ENCODE measurements around the gene DENND4C. TPM values are rescaled to one million over a fixed set of nuclear protein-coding genes. Genes with fewer than 3 reads are reported as not detected.
"Not testable (repeated sequence)": the region's sequence is repeated elsewhere in the genome, so short reads cannot be mapped to it uniquely, and the experiment has no call there.

Gene DENND4C
- 17.1 TPM for total RNA-seq

DNA sequence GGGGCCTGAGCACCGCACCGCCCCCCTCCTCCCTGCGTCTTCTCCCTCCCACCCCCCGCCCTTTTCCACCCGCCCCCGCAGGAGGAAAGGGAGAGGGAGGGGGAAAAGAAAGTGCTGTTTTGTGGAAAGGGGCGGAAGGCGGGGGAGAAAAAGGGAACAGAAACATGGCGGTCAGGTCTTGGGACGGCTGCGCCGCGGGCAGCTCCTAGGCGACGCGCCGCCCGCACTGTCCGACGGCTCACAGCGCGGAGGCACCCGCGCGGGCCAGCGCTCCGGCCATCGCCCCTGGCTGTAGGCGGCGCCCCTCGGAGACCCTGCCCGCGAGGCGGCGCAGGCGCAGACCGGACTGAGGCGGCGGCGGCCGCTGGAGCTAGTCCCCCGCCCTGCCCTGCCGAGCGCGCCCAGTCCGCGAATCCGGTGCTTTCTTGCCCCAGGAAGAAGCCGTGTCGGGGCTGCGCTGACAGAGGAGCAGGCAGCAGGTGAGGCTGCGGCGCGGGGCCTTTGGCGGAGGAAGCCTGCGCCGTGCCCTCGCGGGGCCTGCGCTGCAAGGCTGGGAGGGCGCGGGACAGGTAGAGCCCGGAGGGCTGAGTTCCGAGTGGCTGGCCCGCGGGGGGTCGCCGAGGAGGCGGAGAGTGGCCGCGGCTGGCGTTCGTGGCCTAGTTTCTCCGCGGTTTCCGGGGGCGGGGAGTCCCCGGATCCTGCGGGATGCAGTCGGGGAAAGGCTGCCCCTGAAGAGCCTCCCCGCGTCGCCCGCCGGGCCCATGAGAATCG lies at the start of gene DENND4C:
Gene DENND4C (plus strand): TSS at position 339 of the 771 bp plus-strand sequence. CDS start 45,482 bp downstream, outside the sequence.
- ATAC-seq (peak; percentile 88), DNase-seq (ENCODE audit: low spot score) (peak; percentile 92)

DNA sequence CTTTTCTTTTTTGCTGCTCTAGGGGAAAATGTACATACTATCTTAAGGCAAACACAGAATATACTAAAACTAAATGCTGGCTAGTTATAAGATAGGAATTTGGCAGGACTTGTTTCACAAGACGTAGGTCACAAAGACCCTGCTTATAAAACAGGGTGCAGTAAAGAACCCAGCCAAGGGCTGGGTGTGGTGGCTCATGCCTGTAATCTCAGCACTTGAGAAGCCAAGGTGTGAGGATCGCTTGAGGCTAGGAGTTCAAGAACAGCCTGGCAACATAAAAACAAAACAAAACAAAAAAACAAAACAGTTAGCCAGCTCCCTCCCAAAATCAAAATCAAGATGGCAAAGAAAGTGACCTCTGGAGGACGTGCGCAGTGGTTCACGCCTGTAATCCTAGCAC lies 49.5 kb upstream of the DENND4C start:
- ATAC-seq (no peak), DNase-seq (ENCODE audit: low spot score) (no peak)

DNA sequence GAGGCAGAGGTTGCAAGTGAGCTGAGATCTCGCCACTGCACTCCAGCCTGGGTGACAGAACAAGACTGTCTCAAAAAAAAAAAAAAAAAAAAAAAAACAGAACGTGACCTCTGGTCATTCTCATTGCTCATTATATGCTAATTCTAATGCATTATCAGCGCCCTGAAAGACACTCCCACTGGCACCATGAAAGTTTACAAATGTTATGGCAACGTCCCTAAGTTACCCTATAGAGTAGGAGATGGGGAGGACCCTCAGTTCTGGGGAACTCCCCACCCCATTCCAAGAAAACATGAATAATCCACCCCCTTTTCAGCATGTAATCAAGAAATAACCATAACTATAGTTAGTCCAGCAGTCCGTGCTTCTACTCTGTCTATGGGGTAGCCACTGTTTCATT lies 48.9 kb upstream of the DENND4C start:
- no peak for DNase-seq (ENCODE audit: low spot score)
- no peak for ATAC-seq

DNA sequence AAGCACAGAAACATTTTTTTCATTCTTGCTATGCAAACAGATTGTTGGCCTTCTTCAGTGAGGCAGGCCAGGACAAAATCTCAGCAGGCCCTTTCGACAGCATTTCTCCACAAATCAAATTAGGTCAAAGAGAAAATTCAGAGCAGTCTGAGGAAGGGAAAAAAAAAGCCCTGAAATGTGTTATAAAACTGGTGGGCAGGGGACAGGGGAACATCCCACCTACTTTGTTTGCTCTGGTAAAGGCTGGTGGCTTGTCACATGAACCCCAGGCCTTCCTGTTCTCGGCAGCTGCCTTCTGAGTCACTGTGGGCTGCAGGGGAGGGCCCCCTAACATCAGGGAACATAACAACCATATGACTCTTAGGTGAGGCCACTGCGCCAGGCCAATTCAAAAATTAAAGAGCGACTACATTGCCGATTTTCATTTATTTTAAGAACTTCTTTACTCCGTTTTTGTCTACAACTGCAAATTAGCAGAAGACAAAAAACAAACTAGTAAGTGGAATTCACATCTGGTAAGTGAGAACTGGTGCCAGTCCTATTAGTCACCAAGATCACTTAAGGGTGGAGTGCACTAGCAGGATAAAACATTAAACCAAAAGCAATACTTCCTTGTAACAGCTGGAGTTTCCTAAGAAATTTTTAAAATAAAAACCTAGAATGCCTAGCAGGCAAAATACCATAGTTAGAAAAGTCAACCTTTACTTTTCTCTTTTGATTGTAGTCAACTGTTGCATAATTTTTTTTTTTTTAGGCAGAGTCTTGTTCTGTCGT lies 46.2 kb upstream of the DENND4C start:
- DNase-seq (ENCODE audit: low spot score) (peak; percentile 54), ATAC-seq (peak; percentile 71)

DNA sequence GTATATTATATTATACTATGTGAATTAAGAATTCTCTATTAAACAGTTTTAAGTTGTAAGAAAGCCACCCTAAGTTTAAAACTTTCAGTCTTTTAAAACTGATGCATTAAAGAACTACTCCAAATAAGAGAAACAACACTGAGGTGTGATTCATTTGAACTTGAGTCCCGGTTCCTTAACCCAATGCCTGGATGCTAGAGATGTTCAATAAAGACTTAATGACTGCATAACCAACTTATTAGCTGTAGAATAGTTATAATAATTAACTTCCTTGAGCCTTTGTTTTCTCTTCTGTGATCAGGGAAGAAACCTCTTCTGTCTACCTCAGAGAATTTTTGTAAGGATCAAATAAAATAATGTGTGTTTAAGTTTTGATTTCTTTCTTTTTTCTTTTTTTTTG lies 45.3 kb upstream of the DENND4C start:
- no peak for DNase-seq (ENCODE audit: low spot score)
- ATAC-seq = no peak

DNA sequence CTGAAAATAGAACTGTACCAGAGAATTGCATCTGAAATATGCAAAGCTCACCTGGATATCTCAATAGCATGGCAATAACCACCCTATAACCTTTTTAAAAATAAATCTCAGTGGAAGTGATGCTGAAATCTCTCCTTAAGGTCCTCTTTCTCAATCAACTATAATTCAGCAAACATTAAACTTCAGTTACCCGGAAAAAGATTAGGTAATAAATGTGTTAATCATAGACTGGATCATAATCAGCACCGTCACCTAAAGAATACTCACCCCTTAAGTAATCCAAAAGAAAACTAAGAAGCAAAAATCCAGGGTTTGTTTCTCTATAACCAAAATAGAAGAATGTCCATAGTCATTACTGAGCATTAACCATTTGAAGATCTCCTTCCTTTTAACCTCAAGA lies 44.3 kb upstream of the DENND4C start:
- ATAC-seq (no peak), DNase-seq (ENCODE audit: low spot score) (no peak)

DNA sequence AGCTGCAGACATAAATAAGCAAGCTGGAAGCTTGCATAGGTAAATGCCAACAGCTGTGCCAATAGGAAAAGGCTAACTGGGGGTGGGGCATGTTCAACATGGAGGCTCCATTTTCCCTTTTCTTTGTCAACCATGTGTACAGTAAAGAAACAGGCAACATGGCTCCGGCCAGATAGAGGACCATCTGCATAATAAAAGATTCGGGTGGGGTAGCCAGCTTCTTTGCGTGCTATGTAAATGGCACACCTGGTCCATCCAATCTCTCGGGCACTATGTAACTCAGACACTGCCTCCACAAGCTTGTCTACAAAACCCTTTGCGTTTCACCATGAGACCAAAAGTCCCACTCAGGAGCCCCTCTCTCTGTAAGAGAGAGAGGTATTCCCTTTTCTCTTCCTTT lies 41.7 kb upstream of the DENND4C start:
- DNase-seq (ENCODE audit: low spot score) (no peak), ATAC-seq (no peak)

DNA sequence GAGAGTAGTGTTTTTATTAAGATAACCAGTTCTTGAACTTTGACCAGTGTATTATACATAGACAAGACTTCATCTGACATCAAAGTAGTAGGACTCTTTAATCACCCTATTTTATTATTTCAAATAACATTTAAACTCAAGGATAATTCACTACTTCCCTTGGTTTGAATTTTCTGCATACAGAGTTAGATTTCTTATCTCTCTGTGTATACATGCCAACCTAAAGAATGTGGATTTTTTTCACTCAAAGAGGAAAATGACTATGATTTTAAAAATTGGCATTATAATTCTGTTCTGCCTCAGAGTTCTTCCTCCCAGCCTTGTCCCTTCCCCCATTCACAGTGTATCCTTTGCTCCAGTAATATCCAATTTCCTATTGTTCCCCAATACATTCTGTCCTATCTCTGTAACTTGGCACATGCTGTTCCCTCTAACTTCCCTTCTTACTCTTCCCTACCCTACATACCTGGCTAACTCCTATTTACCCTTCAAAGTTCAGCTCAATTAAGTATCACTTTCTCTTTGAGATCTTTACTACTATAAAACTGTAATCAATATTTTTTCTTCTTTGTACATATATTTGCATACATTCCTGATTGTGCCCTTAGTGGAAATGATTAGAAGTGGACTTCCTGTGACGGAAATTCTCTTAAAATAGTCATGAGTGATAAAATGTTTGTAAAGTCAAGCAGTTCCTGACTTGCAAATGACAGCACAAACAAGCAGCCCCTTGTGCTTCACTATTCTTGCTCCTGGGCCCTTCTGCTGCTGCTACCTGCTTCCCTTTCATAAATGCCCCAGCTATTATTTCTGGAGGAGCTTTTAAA lies 38.1 kb upstream of the DENND4C start:
- ATAC-seq = peak; percentile 49

DNA sequence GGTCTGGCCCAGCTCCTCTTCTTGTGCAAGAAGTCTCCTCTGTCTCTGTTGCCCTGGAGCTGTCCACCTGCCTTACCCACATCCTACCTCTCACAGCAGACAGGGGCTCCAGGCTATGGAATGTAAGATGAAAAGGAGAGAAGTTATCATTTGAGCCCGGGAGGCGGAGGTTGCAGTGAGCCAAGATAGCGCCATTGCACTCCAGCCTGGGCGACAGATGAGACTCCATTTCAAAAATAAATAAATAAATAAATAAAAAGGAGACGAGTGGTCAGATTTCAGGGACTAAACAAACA lies 37.5 kb upstream of the DENND4C start:
- ATAC-seq (peak; percentile 50), DNase-seq (ENCODE audit: low spot score) (no peak)

More for the DNA sequence above, 38.1 kb upstream of the DENND4C start:
- DNase-seq (ENCODE audit: low spot score) = no peak

DNA sequence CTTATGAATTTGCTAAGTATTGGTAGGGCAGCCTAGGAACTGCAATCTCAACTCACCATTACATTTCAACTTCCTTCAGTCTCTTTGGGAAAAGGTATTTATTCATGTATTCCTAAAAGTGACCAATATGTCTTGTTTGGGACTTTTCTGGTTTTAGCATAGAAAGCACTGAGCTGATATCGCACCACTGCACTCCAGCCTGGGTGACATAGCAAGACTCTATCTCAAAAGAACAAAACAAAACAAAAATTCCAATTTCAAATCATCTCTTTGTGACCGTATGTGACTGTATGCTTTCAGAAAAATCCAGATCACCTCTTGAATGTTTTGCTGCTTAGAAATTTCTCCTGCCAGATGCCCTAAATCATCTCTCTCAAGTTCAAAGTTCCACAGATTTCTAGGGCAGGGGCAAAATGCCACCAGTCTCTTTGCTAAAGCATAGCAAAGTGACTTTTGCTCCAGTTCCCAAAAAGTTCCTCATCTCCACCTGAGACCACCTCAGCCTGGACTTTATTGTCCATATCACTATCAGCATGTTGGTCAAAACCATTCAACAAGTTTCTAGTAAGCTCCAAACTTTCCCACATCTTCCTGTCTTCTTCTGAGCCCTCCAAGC lies 37.0 kb upstream of the DENND4C start:
- peak; percentile 47 for ATAC-seq
- not testable (repeated sequence) for DNase-seq (ENCODE audit: low spot score)

DNA sequence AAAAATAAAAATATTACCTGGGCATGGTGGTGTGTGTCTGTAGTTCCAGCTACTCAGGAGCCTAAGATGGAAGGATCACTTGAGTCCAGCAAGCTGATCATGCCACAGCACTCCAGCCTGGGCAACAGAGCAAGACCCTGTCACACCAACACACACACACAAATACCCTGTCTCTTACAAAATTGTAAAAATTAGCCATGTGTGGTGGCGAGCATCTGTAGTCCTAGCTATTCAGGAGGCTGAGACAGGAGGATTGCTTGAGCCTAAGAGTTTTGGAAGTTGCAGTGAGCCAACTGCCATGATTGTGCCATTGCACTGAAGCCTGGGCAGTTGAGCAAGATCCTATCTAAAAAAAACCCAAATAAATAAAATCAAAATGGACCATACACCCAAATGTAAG lies 32.1 kb upstream of the DENND4C start:
- no peak for DNase-seq (ENCODE audit: low spot score)
- no peak for ATAC-seq

DNA sequence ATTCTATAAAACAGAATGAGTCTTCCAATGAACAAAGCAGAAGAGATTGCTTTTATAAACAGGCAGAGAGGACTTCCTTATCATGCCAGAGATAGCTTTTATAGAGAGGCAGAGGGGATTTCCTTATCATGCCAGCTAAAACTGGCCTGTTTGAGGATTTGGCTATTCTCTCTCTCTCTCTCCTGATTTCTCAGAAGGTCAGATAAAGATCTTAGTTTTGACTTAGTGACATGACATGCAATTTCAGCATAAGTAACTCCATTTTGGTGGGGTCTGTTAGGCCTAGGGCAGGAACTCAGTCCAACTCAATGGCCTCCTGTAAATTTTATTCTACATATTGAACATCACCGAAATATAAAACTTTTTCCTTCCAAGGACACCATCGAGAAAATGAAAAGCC lies 31.5 kb upstream of the DENND4C start:
- DNase-seq (ENCODE audit: low spot score) = no peak
- no peak for ATAC-seq

DNA sequence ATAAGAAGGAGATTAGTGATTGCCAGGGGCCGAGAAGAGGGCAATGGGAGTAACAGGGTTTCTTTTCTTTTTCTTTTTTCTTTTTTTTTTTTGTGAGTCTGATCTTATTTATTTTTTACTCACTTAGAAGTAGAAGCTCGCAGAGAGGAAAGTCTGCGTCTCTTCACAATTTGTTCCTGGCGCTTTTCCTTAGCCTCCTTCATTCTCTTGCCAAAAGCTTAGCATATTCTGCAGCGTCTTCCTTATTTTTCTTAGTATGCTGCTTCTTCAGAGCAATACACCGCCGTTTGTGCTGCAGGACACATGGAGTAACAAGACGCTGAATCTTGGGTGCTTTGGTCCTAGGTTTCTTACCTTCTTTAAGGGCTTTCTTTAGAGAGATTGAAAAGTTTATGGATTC lies 30.3 kb upstream of the DENND4C start:
- DNase-seq (ENCODE audit: low spot score) = no peak
- ATAC-seq = no peak

DNA sequence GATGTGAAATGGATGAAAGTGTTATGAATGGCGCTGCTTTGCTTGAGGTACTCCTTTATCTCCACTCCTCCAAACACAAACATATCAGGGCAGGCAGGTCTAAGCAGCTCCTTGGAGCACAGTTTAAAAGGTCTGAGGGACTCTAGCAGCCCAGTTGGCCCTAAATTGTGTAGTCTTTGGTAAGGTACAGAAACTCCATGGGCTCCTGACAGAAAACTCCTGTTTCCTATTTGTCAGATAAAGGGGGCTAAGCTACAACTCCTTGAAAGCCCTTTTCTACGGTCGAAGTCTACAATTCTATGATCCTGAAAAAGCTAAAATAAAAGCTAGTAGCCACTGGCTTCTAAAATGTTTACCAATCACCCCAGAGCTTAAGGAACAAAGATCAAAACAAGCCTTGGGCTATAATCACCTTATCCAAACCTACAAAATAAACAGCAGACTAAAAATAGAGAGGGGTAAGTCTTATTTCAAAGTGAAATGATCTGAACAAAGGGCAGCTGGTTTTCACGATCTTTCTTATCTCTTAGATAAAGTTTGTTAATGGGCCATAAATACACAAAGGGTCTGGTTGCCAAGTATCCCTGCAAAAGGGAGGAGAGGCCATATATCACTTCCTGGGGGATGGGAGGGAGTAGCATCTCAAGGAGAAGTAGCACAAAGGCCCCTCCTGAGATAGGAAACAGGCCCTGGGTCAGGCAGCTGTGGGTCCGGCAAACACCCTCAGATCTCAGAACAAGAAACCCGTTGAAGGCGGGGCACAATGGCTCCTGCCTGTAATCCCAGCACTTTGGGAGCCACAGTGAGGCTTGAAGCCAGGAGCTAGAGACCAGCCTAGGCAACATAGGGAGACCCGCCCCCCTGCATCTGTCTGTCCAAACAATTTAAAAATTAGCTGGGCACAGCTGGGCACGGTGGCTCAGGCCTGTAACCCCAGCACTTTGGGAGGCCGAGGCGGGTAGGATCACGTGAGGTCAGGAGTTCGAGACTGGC lies 28.3 kb upstream of the DENND4C start:
- ATAC-seq = peak; percentile 86
- peak; percentile 46 for DNase-seq (ENCODE audit: low spot score)

DNA sequence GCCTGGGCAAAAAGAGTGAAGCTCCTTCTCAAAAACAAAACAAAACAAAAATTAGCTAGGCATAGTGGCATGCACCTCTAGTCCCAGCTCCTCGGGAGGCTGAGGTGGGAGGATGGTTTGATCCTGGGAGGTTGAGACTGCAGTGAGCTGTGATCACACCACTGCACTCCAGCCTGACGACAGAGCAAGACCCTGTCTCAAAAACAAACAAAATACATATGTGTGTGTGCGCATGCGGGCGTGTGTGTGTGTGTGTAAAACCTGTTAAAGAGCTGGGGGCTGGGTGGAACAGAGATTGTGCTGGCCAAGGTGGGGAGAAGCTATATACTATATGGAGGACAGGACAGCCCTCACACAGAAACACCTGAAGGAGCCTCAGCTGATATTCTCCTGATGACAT lies 27.4 kb upstream of the DENND4C start:
- ATAC-seq (no peak), DNase-seq (ENCODE audit: low spot score) (no peak)

DNA sequence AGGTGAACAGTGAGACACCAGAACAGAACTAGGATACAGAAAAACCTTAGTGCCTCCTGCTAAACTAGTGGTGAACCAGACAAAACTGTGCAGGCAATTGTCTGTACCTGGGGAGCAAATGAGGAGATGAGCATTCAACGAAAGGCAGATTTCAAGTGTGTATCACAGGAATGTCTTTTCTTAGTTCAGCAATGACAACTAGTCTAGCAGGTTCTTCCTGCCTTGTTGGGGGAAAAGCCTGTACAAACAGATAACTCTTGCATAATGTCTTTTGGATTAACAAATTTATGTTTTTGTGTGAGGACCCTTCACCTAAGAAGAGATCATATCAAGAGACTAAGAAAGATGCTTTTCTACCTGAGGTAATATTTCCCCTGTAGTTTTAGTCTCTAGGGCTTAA lies 21.8 kb upstream of the DENND4C start:
- ATAC-seq = no peak
- DNase-seq (ENCODE audit: low spot score) = no peak

DNA sequence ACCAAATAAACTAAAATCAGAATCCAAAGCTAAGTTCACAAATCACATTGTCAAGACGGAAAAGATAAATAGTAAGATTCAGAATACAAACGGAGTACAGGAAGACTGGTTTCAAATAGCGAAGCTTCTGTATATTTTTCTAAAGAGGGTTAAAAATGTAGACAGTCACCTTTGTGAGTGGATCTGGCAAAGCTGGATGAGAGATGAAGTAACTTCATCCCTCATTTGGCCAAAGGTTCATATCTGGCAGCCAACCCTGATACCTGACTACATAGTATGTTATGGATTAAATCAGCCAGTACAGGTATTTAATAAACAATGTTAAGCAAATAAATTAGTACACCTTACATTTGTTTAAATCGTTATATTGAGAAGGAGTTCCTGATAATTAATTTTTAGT lies 21.3 kb upstream of the DENND4C start:
- no peak for DNase-seq (ENCODE audit: low spot score)
- ATAC-seq = peak; percentile 73

DNA sequence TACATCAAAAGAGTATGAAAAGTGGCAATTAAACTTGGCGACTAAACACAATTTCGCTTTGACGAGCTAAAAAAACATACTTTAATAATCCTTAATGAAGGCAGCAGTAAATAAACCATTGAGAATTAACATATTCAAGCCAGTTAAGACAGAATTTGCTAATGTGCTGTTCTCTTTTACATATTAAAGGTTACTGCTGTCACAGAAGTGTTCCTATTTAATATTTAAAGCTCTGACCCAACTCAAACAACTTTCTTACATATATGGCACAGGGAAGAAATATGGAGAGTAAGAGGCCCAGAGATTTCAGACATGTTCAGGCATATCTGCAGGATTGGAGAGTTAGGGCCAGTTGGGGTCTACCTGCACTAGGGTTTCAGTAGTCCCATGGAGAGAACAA lies 16.7 kb upstream of the DENND4C start:
- no peak for ATAC-seq
- DNase-seq (ENCODE audit: low spot score) = no peak

DNA sequence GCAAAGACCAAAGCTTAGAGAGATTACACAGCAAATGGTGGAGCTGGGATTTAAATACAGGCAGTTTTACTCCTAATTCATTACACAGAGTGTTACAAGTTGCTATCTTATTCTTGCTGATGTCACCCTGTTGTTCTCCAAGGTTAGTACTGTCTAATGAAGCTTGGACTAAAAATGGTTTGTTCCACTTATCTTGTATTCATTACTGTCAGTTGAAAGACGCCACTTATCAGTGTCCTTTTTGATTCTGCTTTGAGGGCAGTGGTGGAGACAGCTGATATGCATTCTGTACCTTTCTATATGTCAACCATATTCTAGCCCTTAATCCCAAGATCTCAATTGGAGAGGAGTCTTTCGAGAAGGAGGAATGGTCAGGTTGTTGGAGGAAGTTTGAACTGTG lies 14.0 kb upstream of the DENND4C start:
- ATAC-seq (no peak), DNase-seq (ENCODE audit: low spot score) (no peak)

DNA sequence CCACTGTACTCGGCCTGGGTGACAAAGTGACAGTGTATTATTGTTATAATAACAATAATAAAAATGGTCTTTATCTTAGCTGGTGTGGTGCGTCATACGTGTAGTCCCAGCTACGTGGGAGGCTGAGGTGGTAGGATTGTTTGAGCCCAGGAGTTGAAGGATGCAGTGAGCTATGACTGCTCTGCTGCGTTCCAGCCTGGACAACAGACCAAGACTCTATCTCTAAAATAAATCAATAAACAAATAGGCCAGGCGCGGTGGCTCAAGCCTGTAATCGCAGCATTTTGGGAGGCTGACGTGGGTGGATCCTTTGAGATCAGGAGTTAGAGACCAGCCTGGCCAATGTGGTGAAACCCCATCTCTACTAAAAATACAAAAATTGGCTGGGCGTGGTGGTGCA lies 9.2 kb upstream of the DENND4C start:
- no peak for ATAC-seq
- DNase-seq (ENCODE audit: low spot score) = no peak

Data from left lobe of liver (tissue), 2 donors.